NCI-H748 treated with DMSO at 0.1 percent for 48 hours (cell line): ENCODE measurements around the gene IL15.
"Not testable (repeated sequence)": the region's sequence is repeated elsewhere in the genome, so short reads cannot be mapped to it uniquely, and the experiment has no call there.

Source experiments
- DNase-seq: peaks from one replicate; lab custom pipeline; 2025; lab: John Stamatoyannopoulos, UW

IL15 gene

GRCh38 chr4:141647966-141648365 is 11.6 kb downstream of the IL15 start:
- no peak for DNase-seq

GRCh38 chr4:141652161-141652778 is 15.9 kb downstream of the IL15 start:
- DNase-seq: no peak

- no peak for DNase-seq
These were observed 17.7 kb downstream of the IL15 start for GRCh38 chr4:141654098-141654497.

DNA sequence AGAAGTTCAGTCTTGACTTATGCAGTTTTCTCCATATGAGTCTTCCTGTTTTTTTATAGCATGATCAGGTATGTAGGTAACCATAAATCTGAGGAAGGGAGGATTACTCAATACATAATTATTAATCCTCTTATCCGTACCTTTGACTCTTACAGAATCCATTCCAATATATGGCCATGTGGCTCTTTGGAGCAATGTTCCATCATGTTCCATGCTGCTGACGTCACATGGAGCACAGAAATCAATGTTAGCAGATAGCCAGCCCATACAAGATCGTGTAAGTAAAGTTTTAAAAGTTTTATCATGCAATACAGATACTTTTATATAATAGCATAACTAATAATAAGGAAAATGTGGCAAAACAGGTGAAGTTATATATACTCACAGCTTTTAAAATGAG is 19.6 kb downstream of the IL15 start:
- no peak for DNase-seq

- DNase-seq: no peak
These were observed 21.3 kb downstream of the IL15 start for GRCh38 chr4:141657550-141658250.

DNA sequence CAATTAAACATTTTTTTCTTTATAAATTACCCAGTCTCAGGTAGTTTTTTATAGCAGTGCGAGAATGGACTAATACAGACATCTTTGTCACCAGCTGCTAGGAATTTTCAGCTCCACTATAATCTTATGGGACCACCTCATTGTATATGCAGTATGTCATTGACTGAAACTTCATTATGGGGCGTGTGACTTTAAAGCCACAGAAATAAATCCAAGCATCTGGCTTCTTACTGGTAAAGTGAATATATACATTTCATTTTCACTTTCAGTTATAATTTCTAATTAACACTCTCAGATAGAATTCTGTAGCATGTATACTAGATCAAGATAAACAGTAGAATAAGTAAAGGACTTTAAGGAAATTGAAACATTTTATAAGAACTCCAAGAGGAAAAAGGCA is 21.9 kb downstream of the IL15 start:
- DNase-seq: no peak

DNA sequence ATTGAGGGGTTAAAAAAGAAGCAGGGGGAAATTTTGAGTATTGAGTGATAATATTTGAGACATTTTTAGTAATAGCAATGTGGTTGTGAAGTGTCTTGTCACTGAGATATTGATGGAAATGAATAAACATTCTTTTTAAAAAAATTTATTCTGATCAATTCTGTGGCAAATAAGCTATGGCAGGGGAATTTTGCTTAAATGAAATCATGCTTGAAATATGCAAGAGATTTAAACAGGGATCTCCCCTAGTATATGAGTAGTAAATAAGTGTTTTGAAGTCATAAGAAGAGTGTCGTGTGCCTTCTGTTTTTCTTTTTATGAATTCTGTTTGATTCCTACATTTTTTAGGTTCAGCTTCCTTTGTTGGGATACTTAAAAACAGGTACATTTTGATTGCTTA is 23.2 kb downstream of the IL15 start:
- no peak for DNase-seq

GRCh38 chr4:141660880-141661279 is 24.5 kb downstream of the IL15 start:
- no peak for DNase-seq

DNA sequence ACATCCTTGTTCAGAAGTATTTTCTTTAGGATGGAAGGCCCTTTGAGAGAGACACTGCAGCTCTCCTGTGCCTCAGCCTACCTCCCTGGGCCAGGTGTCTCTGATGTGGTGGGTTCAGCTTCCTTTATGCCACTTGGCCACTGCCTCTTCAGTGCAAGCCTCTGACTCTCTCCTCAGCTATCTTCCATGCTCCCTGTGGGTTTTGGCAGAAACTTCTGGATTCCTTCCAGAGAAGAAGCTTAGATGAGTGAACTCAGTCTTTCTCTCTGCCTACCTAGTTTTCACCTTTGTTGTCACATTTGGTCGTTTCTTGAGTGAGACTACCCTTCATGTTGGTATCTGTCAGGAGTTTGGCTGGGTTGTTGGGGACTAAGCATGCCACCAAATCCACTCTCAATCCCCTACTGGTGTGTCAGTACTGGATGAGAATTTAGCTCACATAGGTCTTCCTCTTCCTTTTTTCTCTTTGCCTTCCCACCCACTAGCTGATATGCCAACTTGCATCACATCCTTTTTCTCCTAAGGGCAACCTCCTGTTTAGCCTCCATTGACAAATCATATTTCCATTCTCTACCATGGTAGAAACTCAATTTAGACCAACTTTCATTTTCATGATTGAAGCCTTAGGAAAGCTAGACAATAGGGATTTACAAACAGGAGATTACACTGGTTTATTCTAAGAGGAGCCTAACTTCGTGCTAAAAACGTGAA is 32.0 kb downstream of the IL15 start:
- no peak for DNase-seq

GRCh38 chr4:141669501-141669900 is 33.1 kb downstream of the IL15 start:
- no peak for DNase-seq

- DNase-seq: no peak
These were observed 39.0 kb downstream of the IL15 start for GRCh38 chr4:141675384-141675783.

DNA sequence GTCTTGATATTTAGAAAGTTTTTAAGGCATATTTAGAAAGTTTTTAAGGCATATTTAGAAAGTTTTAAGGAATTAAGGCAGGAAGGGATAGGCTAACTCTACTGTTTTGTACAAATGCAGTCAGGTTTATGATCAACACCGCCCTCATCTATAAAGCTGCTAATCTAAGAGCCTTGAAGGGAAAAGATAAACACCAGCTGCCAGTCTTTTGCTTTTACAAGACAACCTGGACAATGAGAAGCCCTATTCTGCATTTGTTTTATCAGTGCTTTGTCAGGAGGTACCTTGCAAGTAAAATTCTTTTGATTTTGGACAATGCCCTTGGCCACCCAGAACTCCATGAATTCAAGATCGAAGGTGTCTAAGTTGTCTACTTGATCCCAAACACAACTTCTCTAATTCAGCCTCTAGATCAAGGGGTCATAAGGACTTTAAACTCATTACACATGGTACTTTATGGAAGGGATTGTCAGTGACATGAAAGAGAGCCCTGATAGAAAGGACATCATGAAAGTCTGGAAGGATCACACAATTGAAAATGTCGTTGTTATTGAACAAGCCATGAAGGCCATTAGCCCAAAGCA is 39.8 kb downstream of the IL15 start:
- DNase-seq: no peak

- no peak for DNase-seq
These were observed 43.7 kb downstream of the IL15 start for GRCh38 chr4:141680060-141680459.

DNA sequence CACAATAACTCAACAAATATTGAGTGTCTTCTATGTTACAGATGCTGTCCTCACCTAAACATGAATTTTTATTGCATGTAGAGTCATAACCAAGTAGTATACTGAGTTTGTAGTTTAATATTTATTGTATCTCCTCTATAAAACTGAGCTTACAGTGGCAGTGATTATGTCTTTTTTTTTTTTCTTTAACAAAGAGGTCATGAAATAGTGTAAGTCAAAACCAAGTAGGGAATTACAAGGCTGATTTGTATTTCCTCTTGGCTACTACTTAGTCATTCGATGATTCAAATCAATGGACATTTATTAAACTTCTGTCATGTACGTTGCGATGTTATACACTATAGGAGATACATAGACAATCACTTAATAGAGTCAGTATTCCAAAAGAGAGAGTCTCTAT is 48.4 kb downstream of the IL15 start:
- DNase-seq: no peak

DNA sequence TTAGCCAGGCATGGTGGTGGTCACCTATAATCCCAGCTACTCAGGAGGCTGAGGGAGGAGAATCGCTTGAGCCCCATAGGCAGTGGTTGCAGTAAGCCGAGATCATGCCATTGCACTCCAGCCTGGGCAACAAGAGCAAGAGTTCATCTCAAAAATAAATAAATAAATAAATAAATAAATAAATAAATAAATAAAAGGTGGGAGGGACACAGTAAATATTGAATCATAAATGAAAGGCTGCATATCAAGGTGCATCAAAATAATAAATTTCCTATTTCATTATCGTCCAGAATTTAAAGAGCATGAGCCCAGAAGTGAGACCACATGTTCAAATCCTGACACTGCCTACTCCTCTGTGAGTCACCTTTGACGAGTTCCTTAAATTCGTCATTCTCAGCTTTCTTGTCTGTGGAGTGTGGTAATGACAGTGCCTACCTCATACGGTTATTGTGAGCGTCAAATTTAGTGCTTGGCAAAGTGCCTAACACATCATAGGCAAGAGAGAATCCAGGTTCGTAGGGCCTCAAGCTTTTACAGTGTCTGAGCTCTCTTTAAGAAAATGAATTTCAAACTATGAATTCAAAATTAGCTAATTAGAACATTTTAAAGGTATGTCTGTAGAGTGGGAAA is 49.9 kb downstream of the IL15 start:
- no peak for DNase-seq

- no peak for DNase-seq
These were observed 50.5 kb downstream of the IL15 start for GRCh38 chr4:141686879-141687278.

GRCh38 chr4:141689726-141690296 is 53.4 kb downstream of the IL15 start:
- DNase-seq: not testable (repeated sequence)

- DNase-seq: not testable (repeated sequence)
These were observed 54.9 kb downstream of the IL15 start for GRCh38 chr4:141691247-141691646.

DNA sequence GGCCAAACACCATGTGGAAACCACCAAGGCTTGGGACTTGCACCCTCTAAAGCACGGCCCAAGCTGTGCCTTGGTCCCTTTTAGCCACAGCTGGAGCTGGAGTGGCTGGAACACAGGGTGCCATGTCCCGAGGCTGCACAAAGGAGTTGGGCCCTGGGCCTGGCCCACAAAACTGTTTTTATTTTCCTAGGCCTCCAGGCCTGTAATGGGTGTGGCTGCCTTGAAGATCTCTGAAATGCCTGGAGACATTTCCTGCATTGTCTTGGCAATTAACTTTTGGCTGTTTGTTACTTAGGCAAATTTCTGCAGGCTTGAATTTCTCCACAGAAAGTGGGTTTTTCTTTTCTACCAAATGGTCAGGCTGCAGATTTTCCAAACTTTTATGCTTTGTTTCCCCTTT is 55.7 kb downstream of the IL15 start:
- no peak for DNase-seq

DNA sequence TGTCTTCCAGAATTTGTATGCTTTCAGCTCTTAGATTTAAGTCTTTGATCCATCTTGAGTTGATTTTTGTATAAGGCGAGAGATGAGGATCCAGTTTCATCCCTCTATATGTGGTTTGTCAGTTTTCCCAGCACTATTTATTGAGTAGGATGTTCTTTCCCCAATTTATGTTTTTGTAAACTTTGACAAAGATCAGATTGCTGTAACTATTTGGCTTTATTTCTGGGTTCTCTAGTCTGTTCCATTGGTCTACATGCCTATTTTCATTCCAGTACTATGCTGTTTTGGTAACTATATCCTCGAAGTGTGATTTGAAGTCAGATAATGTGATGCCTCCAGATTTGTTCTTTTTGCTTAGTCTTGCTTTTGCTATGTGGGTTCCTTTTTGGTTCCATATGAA is 60.7 kb downstream of the IL15 start:
- DNase-seq: no peak

GRCh38 chr4:141702472-141703182 is 66.2 kb downstream of the IL15 start:
- DNase-seq: no peak

- no peak for DNase-seq
These were observed 67.1 kb downstream of the IL15 start for GRCh38 chr4:141703497-141703896.
